SK-N-SH (cell line): ENCODE results near the gene RAB7B. TPM values are rescaled to one million over a fixed set of nuclear protein-coding genes. Genes with fewer than 3 reads are reported as not detected.

Experiments used
- CTCF ChIA-PET: fragments of 300-600, 350-600 bp; formaldehyde crosslinking; extraction: SDS; loops from one replicate; lab custom pipeline; 2021; lab: Yijun Ruan, JAX
- POLR2A ChIA-PET: fragments of 350-600 bp; sonication (Branson Sonifier 250); formaldehyde crosslinking; extraction: SDS; loops from one replicate; lab custom pipeline; 2020; ENCODE audit warnings: antibody characterized with exemption, inconsistent platforms; lab: Yijun Ruan, JAX
- DNase-seq: peaks from one replicate; pipeline ENCODE4 v3.0.0; 2012
- H2AFZ ChIP-seq: fragments of 200-600 bp; sonication (generic); 2 replicates; pipeline ENCODE4 v1.8.1; 2016; ENCODE audit warnings: antibody characterized with exemption, mild to moderate bottlenecking, low read depth
- H3F3A ChIP-seq: fragments of 200-600 bp; sonication (generic); replicated peaks from 2 replicates; pipeline ENCODE3; 2016; ENCODE audit warnings: antibody characterized with exemption, mild to moderate bottlenecking; ENCODE audit not compliant: insufficient read depth
- H3K27ac ChIP-seq, 2 experiments: fragments of 200-500 bp in 1 of 2; fragments of 200-600 bp in 1 of 2; sonication (Bioruptor generic) in 1 of 2; sonication (generic), shearing (Covaris generic) in 1 of 2; 2 replicates each; pipeline versions ENCODE4 v1.5.1 to v1.6.1; 2014 to 2016; ENCODE audit warnings: low read depth in 2 of 2, inconsistent platforms in 1 of 2, low read length in 1 of 2, mild to moderate bottlenecking in 1 of 2, mixed read lengths in 1 of 2
- H3K27me3 ChIP-seq: fragments of 200-600 bp; sonication (generic), shearing (Covaris generic); 2 replicates; pipeline ENCODE4 v1.6.1; 2016; ENCODE audit warnings: mixed run types; ENCODE audit not compliant: insufficient read depth
- H3K36me3 ChIP-seq, 2 experiments: fragments of 200-500 bp in 1 of 2; fragments of 200-600 bp in 1 of 2; sonication (Bioruptor generic) in 1 of 2; sonication (generic) in 1 of 2; replicated peaks in 1 of 2; 2 replicates each; pipeline versions ENCODE3 to v1.5.1; 2014 to 2016; ENCODE audit warnings: low read length in 1 of 2, mild to moderate bottlenecking in 1 of 2; ENCODE audit not compliant: insufficient read depth in 2 of 2, control insufficient read depth in 1 of 2
- H3K4me1 ChIP-seq, 2 experiments: fragments of 200-500 bp in 1 of 2; fragments of 200-600 bp in 1 of 2; sonication (Bioruptor generic) in 1 of 2; sonication (generic), shearing (Covaris generic) in 1 of 2; 2 replicates each; pipeline versions ENCODE4 v1.5.1 to v1.6.1; 2014 to 2016; ENCODE audit warnings: low read depth in 1 of 2, low read length in 1 of 2, mixed run types in 1 of 2; ENCODE audit not compliant: insufficient read depth in 2 of 2, control insufficient read depth in 1 of 2
- H3K4me2 ChIP-seq: fragments of 200-600 bp; sonication (generic), shearing (Covaris generic); 2 replicates; pipeline ENCODE4 v1.6.1; 2017; ENCODE audit warnings: mixed run types
- H3K4me3 ChIP-seq, 2 experiments: fragments of 200-500 bp in 1 of 2; fragments of 200-600 bp in 1 of 2; sonication (Bioruptor generic) in 1 of 2; sonication (generic), shearing (Covaris generic) in 1 of 2; 2 replicates each; pipeline versions ENCODE4 v1.5.1 to v1.8.1; 2014 to 2016; ENCODE audit warnings: low read depth in 2 of 2, inconsistent platforms in 1 of 2, low read length in 1 of 2, mild to moderate bottlenecking in 1 of 2, mixed read lengths in 1 of 2, moderate library complexity in 1 of 2
- H3K79me2 ChIP-seq: fragments of 200-600 bp; sonication (generic); 2 replicates; pipeline ENCODE4 v1.8.1; 2017; ENCODE audit warnings: mild to moderate bottlenecking; ENCODE audit not compliant: insufficient read depth
- H3K9ac ChIP-seq: fragments of 200-600 bp; sonication (generic); 2 replicates; pipeline ENCODE4 v1.6.1; 2017; ENCODE audit warnings: mixed run types
- H3K9me2 ChIP-seq: fragments of 200-600 bp; sonication (generic); 2 replicates; pipeline ENCODE4 v1.6.1; 2017; ENCODE audit warnings: mixed run types
- H3K9me3 ChIP-seq: fragments of 200-600 bp; sonication (generic); 2 replicates; pipeline ENCODE4 v1.6.1; 2017; ENCODE audit warnings: mixed run types, mild to moderate bottlenecking, moderate library complexity
- H4K20me1 ChIP-seq: fragments of 200-600 bp; sonication (generic); 2 replicates; pipeline ENCODE4 v1.6.1; 2017; ENCODE audit warnings: mild to moderate bottlenecking, mixed run types; ENCODE audit not compliant: insufficient read depth
- EP300 ChIP-seq, 2 experiments: IDR thresholded peaks; 2 replicates each; pipeline versions ENCODE4 v1.4.0 to v1.6.1; 2012; ENCODE audit warnings: borderline replicate concordance in 1 of 2, low read depth in 1 of 2, low read length in 1 of 2
- FOXM1 ChIP-seq: IDR thresholded peaks from 2 replicates; pipeline ENCODE4 v1.4.0; 2012; ENCODE audit warnings: low read depth, mild to moderate bottlenecking
- MEF2A ChIP-seq: IDR thresholded peaks from 2 replicates; pipeline ENCODE4 v1.4.0; 2012; ENCODE audit warnings: low read depth, borderline replicate concordance
- MXI1 ChIP-seq: IDR thresholded peaks from 2 replicates; pipeline ENCODE4 v1.6.1; 2012; ENCODE audit warnings: mild to moderate bottlenecking, low read depth, low read length, improper control_type of control experiment
- NFIC ChIP-seq: IDR thresholded peaks from 2 replicates; pipeline ENCODE4 v1.4.0; 2012; ENCODE audit warnings: borderline replicate concordance
- NRF1 ChIP-seq: IDR thresholded peaks from 2 replicates; pipeline ENCODE4 v1.6.1; 2012; ENCODE audit warnings: low read depth, mild to moderate bottlenecking, low read length
- POLR2AphosphoS5 ChIP-seq: IDR thresholded peaks from 2 replicates; pipeline ENCODE4 v1.6.1; 2012; ENCODE audit warnings: low read depth, low read length
- RAD21 ChIP-seq: IDR thresholded peaks from 2 replicates; pipeline ENCODE4 v1.6.1; 2012; ENCODE audit warnings: mild to moderate bottlenecking, low read length
- TCF12 ChIP-seq: IDR thresholded peaks from 2 replicates; pipeline ENCODE4 v1.4.0; 2012
- TEAD4 ChIP-seq: IDR thresholded peaks from 2 replicates; pipeline ENCODE4 v1.4.0; 2012; ENCODE audit warnings: mild to moderate bottlenecking, borderline replicate concordance; ENCODE audit not compliant: insufficient read depth
- WGBS: methylation state at CpG from one replicate; pipeline ENCODE4 v1.1.6; 2017; ENCODE audit warnings: low lambda C conversion rate; 5-methylcytosine and 5-hydroxymethylcytosine counted together
- polyA plus RNA-seq, 3 experiments: library from polyadenylated mRNA; depleted of rRNA; stranded (reverse); fragments of >200 nt; gene quantifications; 2 replicates each; pipeline ENCODE4 v1.2.3, GENCODE V29; 2012
- TF ChIP-seq, protein P1 (sequence below): IDR thresholded peaks from 2 replicates; pipeline ENCODE4 v1.4.0; 2012; ENCODE audit warnings: low read depth, borderline replicate concordance
- TF ChIP-seq, protein P2 (sequence below): IDR thresholded peaks from 2 replicates; pipeline ENCODE4; 2012
- TF ChIP-seq, protein P3 (sequence below): fragments of 200-600 bp; sonication (generic); IDR thresholded peaks from 2 replicates; pipeline ENCODE4 v1.6.1; 2017; ENCODE audit warnings: antibody characterized with exemption, mild to moderate bottlenecking, moderate library complexity

RAB7B gene
- polyA plus RNA-seq, 1 of the 3 experiments (the other 2 are of a cell fraction), result 0.15 TPM

DNA sequence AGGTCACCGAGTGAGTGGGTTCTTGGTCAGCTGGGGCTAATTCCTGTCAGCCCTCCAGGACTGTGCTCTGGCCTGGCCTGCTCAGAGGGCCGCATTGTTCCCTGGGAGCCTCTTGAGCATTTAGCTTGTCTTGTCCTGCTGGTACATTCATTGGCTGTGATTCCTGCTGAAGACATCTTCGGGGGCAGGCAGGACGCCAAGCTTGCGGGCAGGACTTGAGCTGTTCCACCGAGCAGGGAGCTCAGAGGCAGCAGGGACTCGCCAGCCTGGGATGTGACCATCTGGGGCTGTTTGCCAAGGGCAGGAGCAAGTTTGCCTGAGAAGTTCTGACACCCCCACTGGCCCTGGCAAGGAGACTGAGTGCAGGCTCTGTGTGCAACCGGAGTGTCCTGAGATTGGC is 52.9 kb downstream of the RAB7B start:
- no peak overlapping the region for H3K9ac ChIP-seq
- no peak overlapping the region for H3K27ac ChIP-seq
- peaks cover 15% of the 10 kb centered on the region; the same call in 1 of the 2 replicates for H3K27me3 ChIP-seq
- ChIA-PET CTCF (interaction anchor here (0.6 to 22.3 kb wide), 5 partner anchors 28 to 158 kb away, joined by 3 to 197 read pairs (median 4); no protein-coding TSS in a partner anchor), POLR2A (no interaction called here)
- no peak for DNase-seq
- H4K20me1 ChIP-seq, result no peaks in the 10 kb centered on the region
- no peaks in the 10 kb centered on the region for H3F3A ChIP-seq
- WGBS, result 51% methylated on average over 5 of the region's 8 CpGs
- H3K9me3 ChIP-seq, result no peaks in the 10 kb centered on the region
- no peak overlapping the region for H3K4me2 ChIP-seq
- TF ChIP-seq RAD21 (no peak), NFIC (no peak; the same call in 1 of the 2 replicates), POLR2AphosphoS5 (no peak)
- no peaks in the 10 kb centered on the region for H3K9me2 ChIP-seq
- H3K4me3 ChIP-seq, result no peak overlapping the region
- no peaks in the 10 kb centered on the region for H3K36me3 ChIP-seq
- peaks cover 0 to 3% of the 10 kb centered on the region in 2 experiments; a peak in 1 of 4 replicates for H3K4me1 ChIP-seq
- H2AFZ ChIP-seq, result no peak overlapping the region
- no peaks in the 10 kb centered on the region for H3K79me2 ChIP-seq

DNA sequence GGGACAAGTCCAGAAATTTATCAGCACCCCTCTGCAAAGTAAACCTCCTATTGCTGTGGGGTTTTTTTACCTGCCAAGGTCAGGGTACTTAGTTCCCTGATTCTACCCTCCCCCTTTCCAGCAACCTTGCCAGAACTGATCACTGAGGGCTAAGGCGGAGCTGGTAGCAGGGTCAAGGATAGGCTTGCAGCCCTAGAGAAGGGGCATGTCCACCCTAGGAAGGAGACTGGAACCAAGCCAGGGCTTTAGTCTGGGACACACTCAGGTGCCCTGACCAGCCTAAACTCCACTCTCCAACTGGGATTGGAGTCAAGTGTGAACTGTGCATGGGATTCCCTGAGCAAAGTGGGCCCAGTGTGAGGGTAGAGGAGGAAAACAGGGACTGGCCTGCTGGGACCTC is 53.4 kb downstream of the RAB7B start:
- no peaks in the 10 kb centered on the region for H3K79me2 ChIP-seq
- H3K4me1 ChIP-seq, result no peaks in the 10 kb centered on the region; a peak in 1 of 4 replicates
- no peaks in the 10 kb centered on the region for H3F3A ChIP-seq
- POLR2A ChIA-PET, result no interaction called here
- H3K9me3 ChIP-seq, result no peaks in the 10 kb centered on the region
- DNase-seq, result no peak
- H3K9ac ChIP-seq, result no peak overlapping the region
- CTCF ChIA-PET, result interaction anchor here (1.3 to 22.3 kb wide), 3 partner anchors 28 to 158 kb away, joined by 4 to 197 read pairs (median 20); no protein-coding TSS in a partner anchor
- peaks cover 15% of the 10 kb centered on the region; the same call in 1 of the 2 replicates for H3K27me3 ChIP-seq
- TF ChIP-seq MXI1, result no peak
- TF ChIP-seq NRF1, result no peak
- TF ChIP-seq RAD21, result no peak
- TF ChIP-seq, protein P1, sequence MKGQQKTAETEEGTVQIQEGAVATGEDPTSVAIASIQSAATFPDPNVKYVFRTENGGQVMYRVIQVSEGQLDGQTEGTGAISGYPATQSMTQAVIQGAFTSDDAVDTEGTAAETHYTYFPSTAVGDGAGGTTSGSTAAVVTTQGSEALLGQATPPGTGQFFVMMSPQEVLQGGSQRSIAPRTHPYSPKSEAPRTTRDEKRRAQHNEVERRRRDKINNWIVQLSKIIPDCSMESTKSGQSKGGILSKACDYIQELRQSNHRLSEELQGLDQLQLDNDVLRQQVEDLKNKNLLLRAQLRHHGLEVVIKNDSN, result no peak
- no peak for TF ChIP-seq EP300 (IDR thresholded peaks at IDR 0.05; ENCODE audit: borderline replicate concordance in 1 of 2, low read depth in 1 of 2, low read length in 1 of 2)
- TF ChIP-seq, protein P2, sequence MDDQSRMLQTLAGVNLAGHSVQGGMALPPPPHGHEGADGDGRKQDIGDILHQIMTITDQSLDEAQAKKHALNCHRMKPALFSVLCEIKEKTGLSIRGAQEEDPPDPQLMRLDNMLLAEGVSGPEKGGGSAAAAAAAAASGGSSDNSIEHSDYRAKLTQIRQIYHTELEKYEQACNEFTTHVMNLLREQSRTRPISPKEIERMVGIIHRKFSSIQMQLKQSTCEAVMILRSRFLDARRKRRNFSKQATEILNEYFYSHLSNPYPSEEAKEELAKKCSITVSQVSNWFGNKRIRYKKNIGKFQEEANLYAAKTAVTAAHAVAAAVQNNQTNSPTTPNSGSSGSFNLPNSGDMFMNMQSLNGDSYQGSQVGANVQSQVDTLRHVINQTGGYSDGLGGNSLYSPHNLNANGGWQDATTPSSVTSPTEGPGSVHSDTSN, result no peak
- no peak for TF ChIP-seq TEAD4
- TF ChIP-seq NFIC, result no peak
- TF ChIP-seq, protein P3, sequence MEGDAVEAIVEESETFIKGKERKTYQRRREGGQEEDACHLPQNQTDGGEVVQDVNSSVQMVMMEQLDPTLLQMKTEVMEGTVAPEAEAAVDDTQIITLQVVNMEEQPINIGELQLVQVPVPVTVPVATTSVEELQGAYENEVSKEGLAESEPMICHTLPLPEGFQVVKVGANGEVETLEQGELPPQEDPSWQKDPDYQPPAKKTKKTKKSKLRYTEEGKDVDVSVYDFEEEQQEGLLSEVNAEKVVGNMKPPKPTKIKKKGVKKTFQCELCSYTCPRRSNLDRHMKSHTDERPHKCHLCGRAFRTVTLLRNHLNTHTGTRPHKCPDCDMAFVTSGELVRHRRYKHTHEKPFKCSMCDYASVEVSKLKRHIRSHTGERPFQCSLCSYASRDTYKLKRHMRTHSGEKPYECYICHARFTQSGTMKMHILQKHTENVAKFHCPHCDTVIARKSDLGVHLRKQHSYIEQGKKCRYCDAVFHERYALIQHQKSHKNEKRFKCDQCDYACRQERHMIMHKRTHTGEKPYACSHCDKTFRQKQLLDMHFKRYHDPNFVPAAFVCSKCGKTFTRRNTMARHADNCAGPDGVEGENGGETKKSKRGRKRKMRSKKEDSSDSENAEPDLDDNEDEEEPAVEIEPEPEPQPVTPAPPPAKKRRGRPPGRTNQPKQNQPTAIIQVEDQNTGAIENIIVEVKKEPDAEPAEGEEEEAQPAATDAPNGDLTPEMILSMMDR, result no peak
- no peak for TF ChIP-seq TCF12
- TF ChIP-seq MEF2A, result no peak
- no peak for TF ChIP-seq FOXM1
- no peaks in the 10 kb centered on the region for H3K36me3 ChIP-seq
- no CpG with 5 or more reads among the region's 1 CpG for WGBS
- H2AFZ ChIP-seq, result no peak overlapping the region
- no peaks in the 10 kb centered on the region for H3K9me2 ChIP-seq
- no peak overlapping the region for H3K27ac ChIP-seq
- no peak overlapping the region for H3K4me2 ChIP-seq
- no peak overlapping the region for H3K4me3 ChIP-seq
- H4K20me1 ChIP-seq, result no peaks in the 10 kb centered on the region
